Activated B cell treated with CpG ODN at 0.5 μM for 24 hours (primary cell): ENCODE results near the gene SH3RF2. TPM values are rescaled to one million over a fixed set of nuclear protein-coding genes. Genes with fewer than 3 reads are reported as not detected.
"Not testable (repeated sequence)": the region's sequence is repeated elsewhere in the genome, so short reads cannot be mapped to it uniquely, and the experiment has no call there.

Experiments
- ATAC-seq: fragments of 200-7000 bp; cut with Tn5 transposase; one replicate; pipeline ENCODE4 v1.10.0; 2021; ENCODE audit warnings: low read depth, mild to moderate bottlenecking, moderate library complexity
- CTCF ChIA-PET: fragments of 350-600 bp; sonication (Branson Sonifier 250); formaldehyde crosslinking; loops from one replicate; lab custom pipeline; 2021; ENCODE audit warnings: antibody characterized with exemption; lab: Charles Lee
- POLR2A ChIA-PET: fragments of 350-600 bp; sonication (Branson Sonifier 250); formaldehyde crosslinking; loops from one replicate; lab custom pipeline; 2021; ENCODE audit warnings: antibody characterized with exemption; lab: Charles Lee
- DNase-seq: peaks from one replicate; pipeline ENCODE4 v3.0.0; 2022
- H3K27ac Mint-ChIP-seq: one replicate; pipeline ENCODE4 v1.8.0; 2020; ENCODE audit warnings: mixed read lengths
- H3K27me3 Mint-ChIP-seq: one replicate; pipeline ENCODE4 v1.8.0; 2021; ENCODE audit warnings: mixed read lengths
- H3K36me3 Mint-ChIP-seq: one replicate; pipeline ENCODE4 v1.8.0; 2021; ENCODE audit warnings: low read depth, mixed read lengths
- H3K4me1 Mint-ChIP-seq: one replicate; pipeline ENCODE4 v1.8.0; 2021; ENCODE audit warnings: mixed read lengths
- H3K4me3 Mint-ChIP-seq: one replicate; pipeline ENCODE4 v1.8.0; 2020; ENCODE audit warnings: mild to moderate bottlenecking, mixed read lengths
- H3K9me3 Mint-ChIP-seq: one replicate; pipeline ENCODE4 v1.8.0; 2020; ENCODE audit warnings: mixed read lengths
- CTCF ChIP-seq: fragments of 200-600 bp; IDR thresholded peaks from one replicate; pipeline ENCODE4 v1.8.0; 2022; ENCODE audit warnings: antibody characterized with exemption, mild to moderate bottlenecking
- intact Hi-C: fragments of 100-400 bp; cut with micrococcal nuclease; formaldehyde crosslinking; loops from one replicate; pipeline ENCODE4 v1.15.1; 2024
- total RNA-seq: library from RNA; stranded (reverse); gene quantifications from 2 replicates; pipeline ENCODE4 v1.2.3, GENCODE V29; 2022

Gene SH3RF2
- total RNA-seq, 1 donor from 2014 or later, result not detected

- ATAC-seq (no peak), DNase-seq (no peak)
- ChIA-PET POLR2A (no interaction called here), CTCF (no interaction called here)
- H3K27ac Mint-ChIP-seq, result no peak overlapping the region
- no peaks in the 10 kb centered on the region for H3K4me1 Mint-ChIP-seq
- H3K9me3 Mint-ChIP-seq, result no peaks in the 10 kb centered on the region
- no peak for TF ChIP-seq CTCF
- H3K4me3 Mint-ChIP-seq, result no peak overlapping the region
- intact Hi-C loops, result no loop called here
- H3K36me3 Mint-ChIP-seq, result no peaks in the 10 kb centered on the region
- H3K27me3 Mint-ChIP-seq, result peaks cover 13% of the 10 kb centered on the region
These were observed 16.8 kb downstream of the SH3RF2 start for GRCh38 chr5:145953202-145953601.

- H3K27ac Mint-ChIP-seq, CTCF ChIA-PET, H3K9me3 Mint-ChIP-seq, ATAC-seq, H3K4me3 Mint-ChIP-seq, POLR2A ChIA-PET, DNase-seq, H3K36me3 Mint-ChIP-seq, intact Hi-C loops, H3K4me1 Mint-ChIP-seq: not testable (repeated sequence)
- peaks cover 12% of the 10 kb centered on the region for H3K27me3 Mint-ChIP-seq
These were observed 17.8 kb downstream of the SH3RF2 start for GRCh38 chr5:145954140-145954539.

- intact Hi-C loops, result no loop called here
- H3K9me3 Mint-ChIP-seq, result no peaks in the 10 kb centered on the region
- H3K4me3 Mint-ChIP-seq, result no peak overlapping the region
- peaks cover 9% of the 10 kb centered on the region for H3K27me3 Mint-ChIP-seq
- TF ChIP-seq CTCF, result no peak
- ChIA-PET CTCF (no interaction called here), POLR2A (no interaction called here)
- DNase-seq, result no peak
- no peaks in the 10 kb centered on the region for H3K36me3 Mint-ChIP-seq
- no peak overlapping the region for H3K27ac Mint-ChIP-seq
- no peaks in the 10 kb centered on the region for H3K4me1 Mint-ChIP-seq
- no peak for ATAC-seq
These were observed 21.0 kb downstream of the SH3RF2 start for GRCh38 chr5:145957388-145957787.

- no peak for TF ChIP-seq CTCF
- intact Hi-C loops, result no loop called here
- ATAC-seq (no peak), DNase-seq (no peak)
- no peaks in the 10 kb centered on the region for H3K9me3 Mint-ChIP-seq
- no peaks in the 10 kb centered on the region for H3K36me3 Mint-ChIP-seq
- ChIA-PET POLR2A (no interaction called here), CTCF (no interaction called here)
- H3K27me3 Mint-ChIP-seq, result peaks cover 8% of the 10 kb centered on the region
- no peak overlapping the region for H3K4me3 Mint-ChIP-seq
- no peaks in the 10 kb centered on the region for H3K4me1 Mint-ChIP-seq
- no peak overlapping the region for H3K27ac Mint-ChIP-seq
These were observed 22.1 kb downstream of the SH3RF2 start for GRCh38 chr5:145958436-145958835.

- ChIA-PET POLR2A (no interaction called here), CTCF (no interaction called here)
- intact Hi-C loops, result no loop called here
- no peak for TF ChIP-seq CTCF
- no peak overlapping the region for H3K27ac Mint-ChIP-seq
- no peaks in the 10 kb centered on the region for H3K9me3 Mint-ChIP-seq
- no peaks in the 10 kb centered on the region for H3K36me3 Mint-ChIP-seq
- no peak overlapping the region for H3K4me3 Mint-ChIP-seq
- H3K4me1 Mint-ChIP-seq, result no peaks in the 10 kb centered on the region
- DNase-seq (no peak), ATAC-seq (no peak)
- peaks cover 3% of the 10 kb centered on the region for H3K27me3 Mint-ChIP-seq
These were observed 23.8 kb downstream of the SH3RF2 start for GRCh38 chr5:145960166-145960565.
